BE2C (cell line): ENCODE results near the gene DIP2C.

Experiments
- DNase-seq: peaks from one replicate; pipeline ENCODE4 v3.0.0-alpha.2; 2020
- H3K27me3 ChIP-seq: fragments of 250-450 bp; sonication (Bioruptor Pico); 2 replicates; pipeline ENCODE4 v1.5.1; 2020; ENCODE audit warnings: mild to moderate bottlenecking
- H3K36me3 ChIP-seq: fragments of 250-450 bp; sonication (Bioruptor Pico); 2 replicates; pipeline ENCODE4 v1.5.1; 2020; ENCODE audit warnings: mild to moderate bottlenecking
- H3K4me1 ChIP-seq: fragments of 250-450 bp; sonication (Bioruptor Pico); 2 replicates; pipeline ENCODE4 v1.5.1; 2020
- H3K4me3 ChIP-seq: 2 replicates; pipeline ENCODE4 v1.5.1; 2011; ENCODE audit warnings: low read depth, low read length
- H3K9me3 ChIP-seq: fragments of 250-450 bp; sonication (Bioruptor Pico); 2 replicates; pipeline ENCODE4 v1.5.1; 2020
- CTCF ChIP-seq: IDR thresholded peaks from 2 replicates; pipeline ENCODE4 v1.5.1; 2012; ENCODE audit warnings: mild to moderate bottlenecking, low read depth, low read length

DIP2C gene

GRCh38 chr10:559767-560047, 129.8 kb downstream of the DIP2C start:
- Histone ChIP-seq H3K27me3 (no peaks in the 10 kb centered on the region), H3K4me3 (no peak overlapping the region), H3K9me3 (no peaks in the 10 kb centered on the region; the same call in 1 of the 2 replicates), H3K4me1 (0 out of 2 replicates have a peak, but pooled peaks cover 3% of the 10 kb centered on the region), H3K36me3 (no peaks in the 10 kb centered on the region)
- no peak for DNase-seq
- TF ChIP-seq CTCF = no peak

DNA sequence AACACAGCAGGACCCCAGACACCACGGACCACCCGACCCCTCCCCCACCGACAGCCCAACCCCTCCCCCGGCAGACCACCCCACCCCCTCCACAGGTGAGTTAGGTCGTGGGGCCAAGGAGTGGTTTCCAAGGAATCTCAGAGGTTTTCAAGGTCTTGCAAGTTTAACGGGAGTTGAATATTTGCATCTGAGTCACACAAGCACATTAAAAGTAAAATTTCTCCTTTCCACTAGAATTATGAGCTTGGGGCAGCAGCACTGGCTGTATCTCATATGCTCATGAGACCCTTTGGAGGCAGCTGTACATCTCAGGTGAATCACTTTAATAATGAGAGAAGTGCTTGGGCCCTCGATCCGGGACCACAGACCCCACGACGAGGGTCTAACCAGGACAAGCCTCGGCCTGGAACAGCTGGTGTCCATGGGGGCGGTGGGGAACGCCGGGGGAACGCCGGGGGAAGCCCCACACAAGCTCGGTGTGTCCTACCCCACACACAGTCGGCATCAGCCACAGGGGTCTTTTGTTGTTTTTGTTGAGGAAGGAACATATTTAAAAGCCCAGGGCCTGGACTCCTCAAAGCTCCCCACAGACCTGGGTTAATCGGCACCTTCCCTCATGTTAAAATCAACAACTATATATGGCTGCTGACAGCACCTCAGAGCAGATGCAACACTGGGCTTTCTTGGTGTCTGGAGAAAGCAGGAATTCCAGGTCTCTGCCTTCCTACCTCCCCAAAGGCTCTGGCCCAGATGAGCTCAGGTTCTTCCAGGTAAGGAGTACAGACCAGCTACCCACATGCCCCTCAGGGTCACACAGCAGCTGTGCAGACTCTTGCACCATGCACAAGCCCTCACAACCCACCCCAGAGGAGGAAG, 130.3 kb downstream of the DIP2C start:
- H3K27me3 ChIP-seq = no peaks in the 10 kb centered on the region
- no peak overlapping the region for H3K4me3 ChIP-seq
- H3K4me1 ChIP-seq = 0 out of 2 replicates have a peak, but pooled peaks cover 3% of the 10 kb centered on the region
- no peaks in the 10 kb centered on the region for H3K9me3 ChIP-seq
- no peak for DNase-seq
- TF ChIP-seq CTCF = no peak
- H3K36me3 ChIP-seq = no peaks in the 10 kb centered on the region

GRCh38 chr10:558364-558763, 131.1 kb downstream of the DIP2C start:
- H3K9me3 ChIP-seq = no peaks in the 10 kb centered on the region
- no peak overlapping the region for H3K4me3 ChIP-seq
- no peaks in the 10 kb centered on the region for H3K27me3 ChIP-seq
- DNase-seq = no peak
- 0 out of 2 replicates have a peak, but pooled peaks cover 3% of the 10 kb centered on the region for H3K4me1 ChIP-seq
- H3K36me3 ChIP-seq = no peaks in the 10 kb centered on the region
- TF ChIP-seq CTCF = no peak

DNA sequence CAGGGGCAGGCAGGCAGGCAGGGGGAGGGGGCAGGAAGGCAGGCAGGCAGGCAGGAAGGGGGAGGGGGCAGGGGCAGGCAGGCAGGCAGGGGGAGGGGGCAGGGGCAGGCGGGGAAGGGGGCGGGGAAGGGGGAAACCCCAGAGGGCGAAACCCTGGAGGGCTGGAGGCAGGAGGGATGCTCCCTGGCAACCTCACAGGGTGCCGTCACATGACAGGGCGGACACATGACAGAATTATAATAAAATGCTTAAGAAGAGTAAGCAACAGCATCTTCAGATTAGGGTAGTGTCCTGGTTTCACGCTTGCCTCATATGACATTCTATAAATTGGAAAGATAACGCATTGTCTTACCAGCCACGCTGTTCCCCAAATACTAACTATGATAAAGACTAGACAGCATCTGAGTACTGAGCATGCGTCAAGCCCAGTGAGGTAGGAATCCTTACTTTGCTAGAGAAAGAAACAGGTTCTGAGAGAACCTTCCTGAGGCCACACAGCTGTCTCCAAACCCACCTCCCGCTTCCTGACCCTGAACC, 131.6 kb downstream of the DIP2C start:
- 0 out of 2 replicates have a peak, but pooled peaks cover 3% of the 10 kb centered on the region for H3K4me1 ChIP-seq
- H3K27me3 ChIP-seq = no peaks in the 10 kb centered on the region
- peak; percentile 46 for DNase-seq
- no peaks in the 10 kb centered on the region for H3K9me3 ChIP-seq
- TF ChIP-seq CTCF = no peak
- H3K4me3 ChIP-seq = no peak overlapping the region
- H3K36me3 ChIP-seq = no peaks in the 10 kb centered on the region

- Histone ChIP-seq H3K9me3 (no peaks in the 10 kb centered on the region), H3K4me3 (no peak overlapping the region), H3K4me1 (0 out of 2 replicates have a peak, but pooled peaks cover 3% of the 10 kb centered on the region), H3K27me3 (no peaks in the 10 kb centered on the region), H3K36me3 (no peaks in the 10 kb centered on the region)
- no peak for DNase-seq
- TF ChIP-seq CTCF = no peak
Measured at GRCh38 chr10:556971-557637, 132.4 kb downstream of the DIP2C start.
